Uterus (tissue), 4 donors: ENCODE data around the gene CDH22. TPM values are rescaled to one million over a fixed set of nuclear protein-coding genes. Genes with fewer than 3 reads are reported as not detected.

Source experiments
- DNase-seq, 2 donors: peaks; one replicate each; pipeline ENCODE4 v3.0.0-alpha.2; 2019 to 2020
- H3K27ac ChIP-seq, 2 donors: fragments of 200-600 bp; sonication (generic); 1 replicate in 1 of 2; 2 replicates in 1 of 2; pipeline ENCODE4 v1.5.1; 2016 to 2018
- H3K27me3 ChIP-seq, 2 donors: fragments of 200-600 bp; sonication (generic); one replicate each; pipeline ENCODE4 v1.5.1; 2018 to 2019; ENCODE audit warnings: control low read depth in 1 of 2
- H3K36me3 ChIP-seq, 2 donors: fragments of 200-600 bp; sonication (generic); one replicate each; pipeline ENCODE4 v1.5.1; 2019; ENCODE audit warnings: control low read depth in 1 of 2
- H3K4me1 ChIP-seq, 2 donors: fragments of 200-600 bp; sonication (generic); one replicate each; pipeline ENCODE4 v1.5.1; 2018 to 2019; ENCODE audit warnings: control low read depth in 1 of 2
- H3K4me3 ChIP-seq, 2 donors: fragments of 200-600 bp; sonication (generic); 1 replicate in 1 of 2; 2 replicates in 1 of 2; pipeline ENCODE4 v1.5.1; 2018 to 2019; ENCODE audit warnings: mild to moderate bottlenecking in 1 of 2
- H3K9me3 ChIP-seq, 2 donors: fragments of 200-600 bp; sonication (generic); one replicate each; pipeline ENCODE4 v1.5.1; 2019; ENCODE audit warnings: control low read depth in 1 of 2
- POLR2A ChIP-seq, 2 donors: fragments of 450-650 bp; IDR thresholded peaks; one replicate each; pipeline ENCODE4 v1.6.1; 2016; ENCODE audit warnings: antibody characterized with exemption in 2 of 2, mild to moderate bottlenecking in 1 of 2, moderate library complexity in 1 of 2
- intact Hi-C: fragments of 100-400 bp; cut with DNase I; formaldehyde crosslinking; loops from one replicate; pipeline ENCODE4 v1.15.1; 2023; ENCODE audit warnings: low total_unique reads
- total RNA-seq, 4 donors: library from RNA; depleted of rRNA in 3 of 4; stranded (reverse); fragments of >200 nt in 3 of 4; gene quantifications; one replicate each; pipeline versions ENCODE4 v1.1.0 to v1.2.4, GENCODE V29; 2014 to 2023
- TF ChIP-seq, protein P1 (sequence below), 4 experiments: fragments of 200-600 bp in 2 of 4; fragments of 450-650 bp in 2 of 4; sonication (generic) in 2 of 4; IDR thresholded peaks; one replicate each; pipeline ENCODE4 v1.5.1; 2016 to 2019; ENCODE audit warnings: antibody characterized with exemption in 4 of 4, mild to moderate bottlenecking in 2 of 4, moderate library complexity in 1 of 4
- donor health status: DM: yes; HTN: yes; CAD: no.

CDH22 gene
- total RNA-seq, 4 donors from 2014 or later = 0.48 to 0.49 TPM; not detected in 2

DNA sequence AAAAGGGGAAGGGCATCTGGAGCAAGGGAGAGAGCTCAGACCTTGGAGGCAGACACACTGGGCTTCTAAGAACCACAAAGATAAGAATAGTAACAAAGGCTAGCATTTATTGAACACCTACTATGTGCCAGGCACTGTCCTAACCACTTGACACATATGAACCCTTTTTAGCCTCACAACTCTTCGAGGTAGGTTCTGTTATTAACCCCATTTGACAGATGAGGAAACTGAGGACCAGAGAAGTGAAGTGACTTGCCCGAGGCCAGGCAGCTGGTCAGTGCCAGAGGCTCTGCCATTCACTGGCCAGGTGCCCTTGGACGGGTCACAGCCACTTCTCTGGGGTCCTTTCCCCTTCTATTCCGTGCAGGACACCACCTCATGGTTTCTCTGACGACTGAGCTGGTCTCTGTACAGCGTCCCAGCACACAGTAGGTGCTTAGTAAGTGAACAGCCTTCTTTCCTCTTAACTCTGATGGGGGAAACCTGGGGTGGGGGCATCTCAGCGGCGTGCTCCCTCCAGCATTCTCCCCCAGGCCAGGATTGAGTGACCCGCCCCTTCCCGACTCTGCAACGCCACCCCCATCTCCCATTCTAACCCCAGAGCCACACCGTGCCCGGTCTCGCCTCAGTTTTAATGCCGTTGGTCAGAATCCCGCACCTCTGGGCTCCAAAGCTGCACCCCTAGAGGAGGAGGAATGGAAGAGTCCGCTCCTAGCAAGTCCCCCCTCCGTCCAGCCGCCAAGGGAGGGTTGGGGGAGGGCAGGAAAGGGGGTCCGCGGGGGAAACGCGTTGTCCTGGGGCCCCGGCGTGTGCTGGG, 134.4 kb downstream of the CDH22 start:
- Histone ChIP-seq H3K36me3 (no peaks in the 10 kb centered on the region), H3K27me3 (peaks cover 8 to 18% of the 10 kb centered on the region in 2 donors), H3K4me1 (no peaks in the 10 kb centered on the region), H3K4me3 (no peak overlapping the region), H3K9me3 (no peaks in the 10 kb centered on the region), H3K27ac (no peak overlapping the region)
- no peak for TF ChIP-seq POLR2A (IDR thresholded peaks at IDR 0.05)
- TF ChIP-seq, protein P1, sequence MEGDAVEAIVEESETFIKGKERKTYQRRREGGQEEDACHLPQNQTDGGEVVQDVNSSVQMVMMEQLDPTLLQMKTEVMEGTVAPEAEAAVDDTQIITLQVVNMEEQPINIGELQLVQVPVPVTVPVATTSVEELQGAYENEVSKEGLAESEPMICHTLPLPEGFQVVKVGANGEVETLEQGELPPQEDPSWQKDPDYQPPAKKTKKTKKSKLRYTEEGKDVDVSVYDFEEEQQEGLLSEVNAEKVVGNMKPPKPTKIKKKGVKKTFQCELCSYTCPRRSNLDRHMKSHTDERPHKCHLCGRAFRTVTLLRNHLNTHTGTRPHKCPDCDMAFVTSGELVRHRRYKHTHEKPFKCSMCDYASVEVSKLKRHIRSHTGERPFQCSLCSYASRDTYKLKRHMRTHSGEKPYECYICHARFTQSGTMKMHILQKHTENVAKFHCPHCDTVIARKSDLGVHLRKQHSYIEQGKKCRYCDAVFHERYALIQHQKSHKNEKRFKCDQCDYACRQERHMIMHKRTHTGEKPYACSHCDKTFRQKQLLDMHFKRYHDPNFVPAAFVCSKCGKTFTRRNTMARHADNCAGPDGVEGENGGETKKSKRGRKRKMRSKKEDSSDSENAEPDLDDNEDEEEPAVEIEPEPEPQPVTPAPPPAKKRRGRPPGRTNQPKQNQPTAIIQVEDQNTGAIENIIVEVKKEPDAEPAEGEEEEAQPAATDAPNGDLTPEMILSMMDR (IDR thresholded peaks at IDR 0.05) = no peak
- no peak for DNase-seq
- intact Hi-C loops = no loop called here

DNA sequence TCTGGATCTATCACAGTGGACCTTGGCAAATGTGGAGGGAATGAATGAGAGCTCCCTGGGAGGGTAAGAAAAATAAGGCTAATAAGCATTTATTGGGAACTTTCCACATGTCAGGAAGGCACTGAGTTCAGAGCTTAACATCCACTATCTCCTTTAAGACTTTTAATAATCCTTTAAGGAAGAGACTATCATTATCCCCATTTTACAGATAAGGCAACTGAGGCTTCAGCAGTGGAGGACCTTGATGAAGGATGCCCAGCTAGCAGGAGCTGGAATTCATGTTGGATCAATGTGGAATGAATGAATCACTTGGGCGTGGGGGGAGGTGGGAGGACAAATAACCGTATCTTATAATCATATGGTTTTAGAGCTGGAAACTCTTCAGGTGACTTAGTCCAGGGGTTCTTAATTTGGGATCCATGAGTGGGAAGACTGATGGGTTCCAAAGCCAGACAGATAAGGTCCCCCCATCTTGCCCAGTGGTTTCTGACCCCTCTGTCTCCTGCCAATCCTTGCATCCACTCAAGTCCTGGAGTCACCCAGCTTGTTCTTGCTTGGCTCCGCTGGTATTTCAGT, 135.2 kb downstream of the CDH22 start:
- TF ChIP-seq, protein P1 (IDR thresholded peaks at IDR 0.05) = no peak
- no peak for TF ChIP-seq POLR2A (IDR thresholded peaks at IDR 0.05)
- Histone ChIP-seq H3K9me3 (no peaks in the 10 kb centered on the region), H3K36me3 (no peaks in the 10 kb centered on the region), H3K4me1 (no peaks in the 10 kb centered on the region), H3K27ac (no peak overlapping the region), H3K4me3 (no peak overlapping the region), H3K27me3 (peaks cover 8 to 18% of the 10 kb centered on the region in 2 donors)
- no peak for DNase-seq
- intact Hi-C loops = no loop called here

DNA sequence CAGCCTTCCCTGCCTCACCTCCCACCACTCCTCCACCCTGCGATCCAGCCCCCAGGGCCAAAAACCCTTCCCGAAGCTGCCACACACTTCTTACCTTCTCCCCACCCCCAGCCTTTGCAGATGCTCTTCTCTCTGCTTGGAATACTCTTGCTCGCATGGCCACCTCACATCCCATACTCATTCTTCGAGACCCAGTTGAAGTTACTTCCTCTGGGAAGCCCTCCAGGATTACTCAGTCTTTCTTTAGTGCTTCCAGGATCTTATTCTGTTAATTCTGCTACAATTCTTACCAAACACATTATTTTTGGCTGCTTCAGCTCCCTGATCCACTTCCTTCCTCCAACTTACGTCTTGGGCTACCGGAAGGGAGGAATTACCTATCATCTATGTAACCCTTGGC, 135.8 kb downstream of the CDH22 start:
- no peak overlapping the region for H3K4me3 ChIP-seq
- intact Hi-C loops = no loop called here
- no peaks in the 10 kb centered on the region for H3K36me3 ChIP-seq
- no peak for DNase-seq
- H3K9me3 ChIP-seq = no peaks in the 10 kb centered on the region
- H3K27ac ChIP-seq = no peak overlapping the region
- H3K27me3 ChIP-seq = peaks cover 8 to 18% of the 10 kb centered on the region in 2 donors
- TF ChIP-seq, protein P1 (IDR thresholded peaks at IDR 0.05) = no peak
- no peak for TF ChIP-seq POLR2A (IDR thresholded peaks at IDR 0.05)
- H3K4me1 ChIP-seq = no peaks in the 10 kb centered on the region

DNA sequence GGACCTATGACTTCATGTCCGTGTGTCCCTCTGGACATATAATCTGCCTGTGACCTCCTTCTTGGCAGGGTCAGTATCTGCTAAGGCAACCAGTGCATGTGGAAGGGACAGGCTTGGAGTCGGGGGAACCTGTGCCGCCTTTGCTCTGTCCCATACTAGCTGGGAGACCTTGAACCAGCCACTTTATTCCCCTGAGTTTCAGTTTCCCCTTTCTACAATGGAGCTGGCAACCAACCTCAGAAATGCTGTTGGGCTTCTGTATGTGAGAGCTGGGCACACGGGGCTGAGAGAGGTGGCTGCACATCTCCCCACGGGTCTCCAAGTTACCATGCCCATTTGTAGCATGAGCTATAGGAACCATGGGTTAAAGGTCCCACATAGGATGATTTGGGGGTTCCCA, 136.4 kb downstream of the CDH22 start:
- intact Hi-C loops = no loop called here
- peaks cover 8 to 18% of the 10 kb centered on the region in 2 donors for H3K27me3 ChIP-seq
- TF ChIP-seq, protein P1 (IDR thresholded peaks at IDR 0.05) = no peak
- TF ChIP-seq POLR2A (IDR thresholded peaks at IDR 0.05) = no peak
- H3K27ac ChIP-seq = no peak overlapping the region
- no peaks in the 10 kb centered on the region for H3K36me3 ChIP-seq
- no peaks in the 10 kb centered on the region for H3K9me3 ChIP-seq
- no peak overlapping the region for H3K4me3 ChIP-seq
- DNase-seq = no peak
- H3K4me1 ChIP-seq = no peaks in the 10 kb centered on the region

DNA sequence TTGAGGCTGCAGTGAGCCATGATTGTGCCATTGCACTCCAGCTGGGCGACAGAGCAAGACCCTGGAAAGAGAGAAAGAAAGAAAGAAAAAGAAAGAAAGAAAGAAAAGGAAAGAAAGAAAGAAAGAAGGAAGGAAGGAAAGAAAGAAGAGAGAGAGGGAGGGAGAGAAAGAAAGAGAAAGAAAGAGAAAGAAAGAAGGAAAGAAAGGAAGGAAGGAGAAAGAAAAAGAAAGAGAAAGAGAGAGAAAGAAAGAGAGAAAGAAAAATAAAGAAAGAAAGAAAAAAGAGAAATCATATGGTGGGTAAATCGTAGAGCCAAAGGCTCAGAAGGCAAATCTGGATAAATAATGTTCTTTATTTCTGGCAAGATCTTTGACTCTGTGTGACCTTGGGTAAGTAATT, 136.8 kb downstream of the CDH22 start:
- H3K27me3 ChIP-seq = peaks cover 8 to 18% of the 10 kb centered on the region in 2 donors
- H3K9me3 ChIP-seq = no peaks in the 10 kb centered on the region
- no peak overlapping the region for H3K4me3 ChIP-seq
- no peak for TF ChIP-seq POLR2A (IDR thresholded peaks at IDR 0.05)
- TF ChIP-seq, protein P1 (IDR thresholded peaks at IDR 0.05) = no peak
- intact Hi-C loops = no loop called here
- no peaks in the 10 kb centered on the region for H3K36me3 ChIP-seq
- DNase-seq = no peak
- H3K27ac ChIP-seq = no peak overlapping the region
- no peaks in the 10 kb centered on the region for H3K4me1 ChIP-seq
